ENCODE measurements around the gene CEPT1.

- TF ChIP-seq CTCF (IDR thresholded peaks at IDR 0.05) (no peak), POLR2A (IDR thresholded peaks at IDR 0.05) (no peak)
These were observed 72.8 kb downstream of the CEPT1 start for GRCh38 chr1:111212634-111213335.

All from lower leg skin (tissue), 3 donors.